GM19397 (cell line): ENCODE measurements around the gene CCDC197.

Experiments used
- ATAC-seq: cut with Tn5 transposase; IDR thresholded peaks from one replicate; pipeline ENCODE4 v1.9.1; 2021; ENCODE audit warnings: mild to moderate bottlenecking, moderate library complexity; ENCODE audit not compliant: unreplicated experiment

CCDC197 gene

GRCh38 chr14:93997082-93997481, at the start of gene CCDC197:
Gene CCDC197 (plus strand): TSS chr14:93997301. CDS start chr14:93998132, 831 bp downstream.
- no peak for ATAC-seq

- no peak for ATAC-seq
Observed at GRCh38 chr14:93949511-93950075, 47.5 kb upstream of the CCDC197 start.

GRCh38 chr14:93950948-93951634, 46.0 kb upstream of the CCDC197 start:
- no peak for ATAC-seq

GRCh38 chr14:93951635-93952540, 45.2 kb upstream of the CCDC197 start:
- no peak for ATAC-seq

- no peak for ATAC-seq
Observed at GRCh38 chr14:93952829-93953228, 44.3 kb upstream of the CCDC197 start.

DNA sequence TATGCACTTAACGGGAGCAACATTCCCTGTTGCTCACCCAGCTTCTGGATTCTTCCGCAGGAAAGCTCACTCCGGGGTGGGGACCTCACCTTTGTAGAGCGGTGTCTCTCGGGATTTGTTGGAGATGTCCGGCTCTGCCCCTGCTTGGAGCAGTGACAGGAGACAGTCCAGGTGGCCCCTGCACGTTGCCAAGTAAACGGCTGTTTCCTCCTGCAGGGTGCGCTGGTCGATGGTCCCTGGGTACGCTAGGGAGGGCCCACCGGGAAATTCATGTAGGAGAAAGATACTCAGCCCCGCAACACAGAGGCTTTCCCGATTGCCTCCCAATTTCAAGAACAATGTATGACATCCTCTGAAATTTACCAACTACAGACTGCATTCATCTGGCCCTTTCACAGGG, 43.8 kb upstream of the CCDC197 start:
- ATAC-seq, result no peak

GRCh38 chr14:93953739-93954515, 43.2 kb upstream of the CCDC197 start:
- no peak for ATAC-seq

DNA sequence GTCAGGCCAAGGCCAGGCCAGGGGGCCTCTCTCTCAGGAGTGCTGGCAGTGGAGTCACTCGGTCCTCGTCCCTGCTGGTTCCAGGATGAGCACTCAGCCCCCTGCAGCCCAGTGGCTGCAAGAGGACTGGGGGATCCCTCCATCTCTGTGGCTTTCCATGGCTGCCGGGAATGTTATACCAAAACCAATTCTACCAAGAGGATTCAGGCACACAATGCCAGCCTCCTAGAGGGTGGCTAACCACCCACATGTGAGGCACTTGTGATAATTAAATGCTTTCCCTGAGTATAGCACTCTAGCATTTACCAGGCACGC, 42.6 kb upstream of the CCDC197 start:
- ATAC-seq, result no peak

DNA sequence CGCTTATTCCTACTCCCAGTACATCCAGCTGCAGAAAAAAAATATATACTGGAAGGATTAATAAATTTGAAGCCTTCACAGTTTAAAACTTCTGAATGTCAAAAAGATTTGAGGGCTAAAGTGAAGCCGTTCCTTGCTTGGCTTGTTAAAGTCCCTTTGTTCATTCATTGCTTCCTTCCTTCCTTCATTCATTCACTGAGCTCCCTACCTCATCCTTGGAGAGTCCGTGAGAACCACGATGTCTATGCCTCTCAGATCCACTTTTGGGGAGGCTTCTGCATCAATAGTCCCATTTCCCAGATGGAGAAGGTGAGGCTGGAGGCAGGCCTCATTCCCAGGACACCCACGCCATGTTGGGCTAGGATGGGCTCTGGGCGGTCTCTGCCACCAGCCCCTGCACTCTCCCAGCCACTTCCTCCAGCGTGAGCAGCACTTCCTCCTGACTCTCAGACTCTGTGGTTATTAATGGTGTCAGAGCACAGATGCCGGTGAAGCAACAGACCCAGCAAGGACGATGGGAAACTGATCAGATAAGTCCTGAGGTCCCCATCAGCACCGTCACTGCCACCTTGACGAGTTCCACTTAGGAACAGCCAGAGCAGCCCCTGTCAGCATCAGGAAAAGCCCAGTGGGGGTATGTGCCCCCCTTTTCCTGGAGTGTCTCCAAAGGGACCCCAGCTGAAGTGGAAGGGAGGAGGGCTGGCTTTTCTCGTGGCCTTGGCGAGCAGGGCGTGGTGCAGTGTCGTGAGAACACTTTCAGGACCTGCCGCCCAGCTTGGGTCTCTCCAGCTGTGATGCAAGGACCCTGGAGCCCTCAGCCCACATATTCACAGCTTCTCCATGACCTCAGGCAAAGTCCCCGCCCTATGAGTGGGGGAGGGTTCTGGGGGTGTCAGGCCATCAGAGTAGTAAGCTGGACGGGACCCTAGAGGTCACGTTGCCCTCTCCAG, 41.9 kb upstream of the CCDC197 start:
- no peak for ATAC-seq

DNA sequence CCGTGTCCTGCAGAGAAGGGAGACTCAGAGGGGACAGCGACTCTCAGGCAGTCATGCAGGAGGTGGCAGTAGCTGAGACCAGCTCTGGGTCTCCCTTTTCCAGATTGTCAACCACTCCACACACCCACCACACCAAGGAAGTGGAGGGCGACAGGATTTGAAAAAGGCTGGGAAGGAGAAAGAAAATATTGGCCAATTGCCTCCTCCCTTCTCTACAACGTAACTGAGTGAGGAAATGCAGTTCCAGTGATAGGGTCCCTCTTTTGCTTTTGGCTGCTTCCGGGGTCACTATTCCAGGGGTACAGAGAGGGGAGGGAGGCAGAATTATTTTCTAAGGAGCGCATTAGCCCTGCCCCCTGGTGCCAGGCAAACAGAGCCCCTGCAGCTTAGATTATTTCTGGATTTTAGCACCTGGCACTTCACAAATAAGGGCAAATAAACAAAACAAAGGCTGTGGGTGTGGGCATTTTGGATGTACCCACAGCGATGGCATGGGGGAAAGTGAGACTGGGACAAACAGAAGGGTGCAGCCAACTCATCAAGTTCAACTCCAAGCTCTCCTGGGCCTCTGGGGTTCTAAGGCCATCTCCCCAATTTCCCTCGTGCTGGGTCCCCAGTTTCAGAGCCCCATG, 41.1 kb upstream of the CCDC197 start:
- no peak for ATAC-seq

DNA sequence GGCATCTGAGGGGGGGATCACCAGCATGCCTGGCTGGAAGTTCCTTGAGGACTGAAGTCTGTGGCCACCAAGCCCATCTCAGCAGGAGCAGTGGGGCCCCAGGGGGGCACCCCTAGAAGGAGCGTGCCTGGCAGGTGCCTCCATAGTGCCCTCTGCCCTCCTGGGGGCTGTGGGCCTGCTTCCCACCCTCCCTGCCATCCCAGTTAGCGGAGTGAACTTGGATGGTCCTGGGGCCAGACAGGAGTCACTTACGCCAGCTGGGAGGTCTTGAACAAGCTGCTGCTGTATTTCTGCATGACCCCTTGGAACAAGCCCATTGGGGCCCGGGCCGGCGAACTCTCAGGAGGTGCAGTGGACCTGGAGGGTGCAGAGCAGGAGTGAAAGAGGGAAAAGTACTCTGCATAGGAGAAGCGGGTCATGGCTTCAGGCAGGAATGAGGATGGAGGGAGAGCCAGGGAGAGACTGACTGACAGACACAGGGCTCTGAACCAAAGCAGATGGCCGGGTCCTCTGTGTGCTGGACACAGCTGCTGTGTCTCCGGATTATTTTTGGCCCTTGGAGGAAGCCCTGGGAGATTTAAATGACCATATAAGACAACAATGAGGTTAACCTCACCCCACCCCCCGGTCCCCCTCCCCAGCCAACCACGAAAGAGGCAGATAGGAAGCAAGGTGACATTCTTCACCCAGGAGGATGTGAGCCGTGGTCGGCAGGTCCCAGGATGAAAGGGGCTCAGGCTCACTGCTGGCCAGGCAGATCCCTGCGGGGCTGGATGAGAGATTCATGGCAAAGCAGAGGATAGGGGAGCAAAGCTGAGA, 40.4 kb upstream of the CCDC197 start:
- ATAC-seq, result no peak

- no peak for ATAC-seq
Observed at GRCh38 chr14:93957333-93957710, 39.8 kb upstream of the CCDC197 start.

- ATAC-seq, result no peak
Observed at GRCh38 chr14:93957751-93958566, 39.1 kb upstream of the CCDC197 start.

- ATAC-seq, result no peak
Observed at GRCh38 chr14:93958567-93959238, 38.4 kb upstream of the CCDC197 start.

DNA sequence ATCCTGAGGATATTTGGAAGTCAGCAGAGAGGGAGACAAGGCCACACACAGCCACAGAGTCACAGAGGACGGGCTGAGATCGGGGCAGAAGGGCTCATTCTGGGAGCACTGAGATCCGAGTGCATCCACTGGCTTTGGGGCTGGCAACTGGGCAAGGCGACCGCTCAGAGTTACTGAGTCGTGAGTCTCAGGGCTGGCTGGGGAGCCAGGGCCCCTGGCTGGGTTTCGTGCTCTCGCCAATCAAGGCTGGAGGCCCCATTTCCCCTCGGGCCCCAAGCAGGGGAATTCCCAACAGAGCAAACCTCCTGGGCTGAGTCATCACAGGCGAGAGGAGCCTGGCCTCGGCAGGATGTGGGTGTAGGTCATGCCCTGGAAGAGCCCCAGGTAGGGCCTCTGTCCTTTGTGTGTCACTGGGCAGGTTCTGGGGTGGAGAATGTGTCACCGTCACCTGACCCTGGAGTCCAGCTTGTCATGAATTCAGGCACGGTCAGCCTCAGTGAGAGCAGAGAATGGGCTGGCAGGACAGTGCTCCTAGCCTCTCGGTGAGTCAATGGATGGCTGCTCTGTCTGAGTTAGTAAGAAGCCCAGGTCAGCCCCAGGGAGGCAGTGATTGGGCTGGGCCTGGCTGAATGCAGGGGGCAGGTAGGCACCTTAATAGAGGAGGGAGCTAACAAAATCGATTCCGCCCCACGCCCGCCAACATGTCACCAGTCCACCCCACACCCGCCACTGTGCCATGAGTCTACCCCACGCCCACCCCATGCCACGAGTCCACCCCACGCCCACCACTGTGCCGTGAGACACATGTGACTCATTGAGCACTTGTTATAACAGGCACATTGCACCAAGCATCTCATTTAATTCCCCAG, 37.6 kb upstream of the CCDC197 start:
- peak; percentile 73 for ATAC-seq

DNA sequence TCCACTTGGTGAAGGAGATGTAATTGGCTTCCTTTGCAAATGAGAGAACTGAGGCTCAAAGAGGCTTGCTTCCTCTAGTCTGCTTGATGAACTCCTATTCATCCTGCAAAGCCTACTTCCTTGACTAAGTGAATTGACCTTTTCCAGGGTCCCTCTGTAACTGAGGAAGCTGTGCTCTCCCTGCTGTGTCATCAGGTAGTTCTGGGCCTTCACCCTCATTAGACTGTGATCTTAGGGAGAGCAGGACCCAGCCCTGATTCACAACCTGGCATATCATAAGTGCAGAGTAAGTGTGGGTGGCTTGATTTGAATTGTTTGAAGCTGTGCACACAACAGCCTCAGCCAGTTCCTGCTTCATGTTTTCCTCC, 37.0 kb upstream of the CCDC197 start:
- no peak for ATAC-seq
